ENCODE results near the gene OR10X1. TPM values are rescaled to one million over a fixed set of nuclear protein-coding genes. Genes with fewer than 3 reads are reported as not detected.

OR10X1 gene
- total and polyA plus RNA-seq, 2 of the 4 experiments (the other 2 are of a cell fraction), result not detected

- Histone ChIP-seq H3K27me3 (ENCODE audit: control insufficient read depth, insufficient read depth, low read length) (no peaks in the 10 kb centered on the region), H2AFZ (replicated peaks; ENCODE audit: low read length, poor library complexity) (no peak overlapping the region), H2AK9ac (replicated peaks; ENCODE audit: low read depth, low read length, poor library complexity) (no peak overlapping the region), H2BK5ac (ENCODE audit: low read depth, low read length, poor library complexity, severe bottlenecking) (no peak overlapping the region), H3K36me3 (ENCODE audit: control insufficient read depth, insufficient read depth, low read length) (no peaks in the 10 kb centered on the region), H3K9me1 (ENCODE audit: insufficient read depth, low read length) (no peaks in the 10 kb centered on the region), H2BK20ac (ENCODE audit: low read depth, low read length) (no peak overlapping the region), H3K4me2 (ENCODE audit: low read depth, low read length) (no peak overlapping the region), H3K9me3 (ENCODE audit: control insufficient read depth, insufficient read depth, low read length) (no peaks in the 10 kb centered on the region), H3K23ac (ENCODE audit: low read depth, low read length) (no peak overlapping the region), H4K5ac (ENCODE audit: low read depth, low read length) (no peak overlapping the region), H3K4me1 (ENCODE audit: control insufficient read depth, insufficient read depth, low read length) (no peaks in the 10 kb centered on the region), H2BK15ac (ENCODE audit: low read depth, low read length) (no peak overlapping the region), H3K14ac (replicated peaks; ENCODE audit: low read depth, low read length) (no peak overlapping the region), H2BK120ac (ENCODE audit: low read depth, low read length) (no peak overlapping the region), H3K4me3 (ENCODE audit: insufficient read depth, low read depth, low read length) (no peak overlapping the region), H3K79me1 (ENCODE audit: low read depth in 1 of 2, low read length in 2 of 2) (no peaks in the 10 kb centered on the region), H4K8ac (ENCODE audit: low read depth in 2 of 2, low read length in 2 of 2) (no peak overlapping the region), H3K4ac (ENCODE audit: low read depth, low read length) (no peak overlapping the region), H3K18ac (ENCODE audit: low read depth, low read length) (no peak overlapping the region), H3K27ac (ENCODE audit: insufficient read depth, low read length) (no peak overlapping the region), H3K56ac (ENCODE audit: extremely low read depth, insufficient read depth, low read length) (no peak overlapping the region), H4K91ac (ENCODE audit: insufficient read depth, low read depth, low read length) (no peak overlapping the region), H3K9ac (ENCODE audit: low read depth, low read length) (no peak overlapping the region), H2AK5ac (ENCODE audit: low read depth, low read length) (no peak overlapping the region), H4K20me1 (ENCODE audit: insufficient read depth, low read length) (no peaks in the 10 kb centered on the region)
- DNase-seq, result no peak
- no CpG with 5 or more reads among the region's 1 CpG for WGBS, 2 experiments (ENCODE audit: extremely low coverage in 2 of 2, insufficient read length in 1 of 2)
- ChIA-PET CTCF (interaction anchor here (0.6 kb wide), 1 partner anchor 357 kb away, joined by 4 read pairs; no protein-coding TSS in a partner anchor), POLR2A (ENCODE audit: unreplicated experiment) (no interaction called here)
- intact Hi-C loops (cut with micrococcal nuclease), result no loop called here
- dilution Hi-C loops (cut with HindIII; ENCODE audit: low sequenced_read_pairs, unreplicated experiment), result no loop called here
- no peak for ATAC-seq (ENCODE audit: low read depth)
- TF ChIP-seq BHLHE40 (IDR thresholded peaks at IDR 0.05; ENCODE audit: low read depth, low read length) (no peak), ELK1 (IDR thresholded peaks at IDR 0.05; ENCODE audit: borderline replicate concordance, low read depth, low read length) (no peak), CEBPB (IDR thresholded peaks at IDR 0.05; ENCODE audit: low read depth, low read length) (no peak), SMC3 (IDR thresholded peaks at IDR 0.05; ENCODE audit: low read depth, low read length) (no peak), RCOR1 (IDR thresholded peaks at IDR 0.05; ENCODE audit: insufficient replicate concordance, low read length) (no peak), MXI1 (IDR thresholded peaks at IDR 0.05; ENCODE audit: borderline replicate concordance, low read depth, low read length) (no peak), MAZ (IDR thresholded peaks at IDR 0.05; ENCODE audit: borderline replicate concordance, low read depth, low read length) (no peak), CTCF (conservative IDR thresholded peaks at IDR 0.05; ENCODE audit: low read depth, low read length) (no peak)
- TF ChIP-seq, protein P1, sequence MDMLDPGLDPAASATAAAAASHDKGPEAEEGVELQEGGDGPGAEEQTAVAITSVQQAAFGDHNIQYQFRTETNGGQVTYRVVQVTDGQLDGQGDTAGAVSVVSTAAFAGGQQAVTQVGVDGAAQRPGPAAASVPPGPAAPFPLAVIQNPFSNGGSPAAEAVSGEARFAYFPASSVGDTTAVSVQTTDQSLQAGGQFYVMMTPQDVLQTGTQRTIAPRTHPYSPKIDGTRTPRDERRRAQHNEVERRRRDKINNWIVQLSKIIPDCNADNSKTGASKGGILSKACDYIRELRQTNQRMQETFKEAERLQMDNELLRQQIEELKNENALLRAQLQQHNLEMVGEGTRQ (IDR thresholded peaks at IDR 0.05; ENCODE audit: low read depth, low read length), result no peak
- in situ Hi-C loops (cut with MboI; ENCODE audit: low sequenced_read_pairs), result no loop called here
- BruUV-seq (replicated peaks), result no TSS peak
Observed at GRCh38 chr1:158572226-158572625, 7.5 kb downstream of the OR10X1 start.
